Esophagus squamous epithelium (tissue), 5 donors: Measurements from ENCODE around the gene CPLANE2. TPM values are rescaled to one million over a fixed set of nuclear protein-coding genes. Genes with fewer than 3 reads are reported as not detected.

Experiments
- DNase-seq: peaks from one replicate; lab custom pipeline; 2025; lab: John Stamatoyannopoulos, UW
- H3K27ac ChIP-seq, 4 donors: fragments of 200-600 bp; sonication (generic); one replicate each; pipeline ENCODE4 v1.5.1; 2016 to 2019; ENCODE audit warnings: mild to moderate bottlenecking in 1 of 4
- H3K27me3 ChIP-seq, 4 donors: fragments of 200-600 bp; sonication (generic); 1 replicate in 3 of 4; 2 replicates in 1 of 4; pipeline versions ENCODE4 v1.5.1 to v1.6.0; 2017 to 2021; ENCODE audit warnings: antibody characterized with exemption in 1 of 4
- H3K36me3 ChIP-seq, 3 donors: fragments of 200-600 bp; sonication (generic); one replicate each; pipeline ENCODE4 v1.5.1; 2016 to 2019
- H3K4me1 ChIP-seq, 3 donors: fragments of 200-600 bp; sonication (generic); one replicate each; pipeline ENCODE4 v1.5.1; 2017 to 2019
- H3K4me3 ChIP-seq, 4 donors: fragments of 200-600 bp; sonication (generic); 1 replicate in 3 of 4; 2 replicates in 1 of 4; pipeline ENCODE4 v1.5.1; 2016 to 2019; ENCODE audit warnings: mild to moderate bottlenecking in 2 of 4, moderate library complexity in 1 of 4
- H3K9me3 ChIP-seq, 3 donors: fragments of 200-600 bp; sonication (generic); one replicate each; pipeline ENCODE4 v1.5.1; 2016 to 2019
- CTCF ChIP-seq, 6 experiments: fragments of 450-650 bp in 4 of 6; fragments of 200-600 bp in 2 of 6; sonication (generic) in 2 of 6; IDR thresholded peaks; one replicate each; pipeline ENCODE4 v1.5.1; 2016 to 2019; ENCODE audit warnings: antibody characterized with exemption in 6 of 6, mild to moderate bottlenecking in 4 of 6, moderate library complexity in 4 of 6
- POLR2A ChIP-seq, 4 donors: fragments of 450-650 bp; IDR thresholded peaks; one replicate each; pipeline ENCODE4 v1.6.1; 2017; ENCODE audit warnings: antibody characterized with exemption in 4 of 4, mild to moderate bottlenecking in 4 of 4, moderate library complexity in 3 of 4
- WGBS, 2 donors: methylation state at CpG; one replicate each; pipeline ENCODE4 v1.1.5; 2018; 5-methylcytosine and 5-hydroxymethylcytosine counted together
- intact Hi-C: fragments of 100-400 bp; cut with DNase I; formaldehyde crosslinking; loops from one replicate; pipeline ENCODE4 v1.15.0; 2022
- total RNA-seq, 4 donors: library from RNA; depleted of rRNA; stranded (reverse); fragments of >200 nt; gene quantifications; one replicate each; pipeline ENCODE4 v1.1.0, GENCODE V29; 2016
- donor health status: DM: yes; HTN: yes; CAD: no.

The CPLANE2 gene
- total RNA-seq, 4 donors from 2014 or later = 3.6 to 5.6 (median 3.9) TPM

- DNase-seq = no peak
- intact Hi-C loops = loop anchor here (10.0 kb wide), 1 partner anchor 100 kb away; the partner anchor contains the start of gene FBXO42
- H3K4me3 ChIP-seq = no peak overlapping the region
- no peaks in the 10 kb centered on the region for H3K9me3 ChIP-seq
- peaks cover 2 to 47% (median 21%) of the 10 kb centered on the region in 3 donors for H3K4me1 ChIP-seq
- TF ChIP-seq POLR2A (IDR thresholded peaks at IDR 0.05) (no peak), CTCF (IDR thresholded peaks at IDR 0.05) (no peak)
- H3K27me3 ChIP-seq = no peaks in the 10 kb centered on the region
- peaks cover 9 to 68% (median 18%) of the 10 kb centered on the region in 3 donors for H3K36me3 ChIP-seq
- WGBS, 2 donors = 61 to 69% methylated on average over 4 of the region's 4 CpGs
- peak overlapping the region in 3 of 4 donors; percentile 19 to 91 (median 86) for H3K27ac ChIP-seq
Observed at GRCh38 chr1:16254263-16254928, 17.4 kb upstream of the CPLANE2 start.

- Histone ChIP-seq H3K4me3 (no peak overlapping the region), H3K27ac (peak overlapping the region; percentile 22 to 91 (median 58)), H3K4me1 (peaks cover 11 to 57% (median 30%) of the 10 kb centered on the region in 3 donors), H3K36me3 (peaks cover 9 to 63% (median 18%) of the 10 kb centered on the region in 3 donors), H3K9me3 (no peaks in the 10 kb centered on the region), H3K27me3 (no peaks in the 10 kb centered on the region)
- TF ChIP-seq CTCF (IDR thresholded peaks at IDR 0.05) (no peak), POLR2A (IDR thresholded peaks at IDR 0.05) (no peak)
- intact Hi-C loops = loop anchor here (10.0 kb wide), 1 partner anchor 101 kb away; the partner anchor contains the start of gene FBXO42
- 72 to 78% methylated on average over 5 of the region's 5 CpGs for WGBS, 2 donors
- no peak for DNase-seq
Observed at GRCh38 chr1:16253332-16253922, 16.4 kb upstream of the CPLANE2 start.

GRCh38 chr1:16252912-16253311, 15.9 kb upstream of the CPLANE2 start:
- Histone ChIP-seq H3K9me3 (no peaks in the 10 kb centered on the region), H3K27me3 (no peaks in the 10 kb centered on the region), H3K27ac (peak overlapping the region in 3 of 4 donors; percentile 29 to 91 (median 86)), H3K4me3 (no peak overlapping the region), H3K36me3 (peaks cover 9 to 63% (median 18%) of the 10 kb centered on the region in 3 donors), H3K4me1 (peaks cover 17 to 62% (median 35%) of the 10 kb centered on the region in 3 donors)
- WGBS, 2 donors = 82 to 87% methylated on average over 2 of the region's 2 CpGs
- no peak for DNase-seq
- intact Hi-C loops = loop anchor here (10.0 kb wide), 1 partner anchor 102 kb away; the partner anchor contains the start of gene FBXO42
- TF ChIP-seq POLR2A (IDR thresholded peaks at IDR 0.05) (no peak), CTCF (IDR thresholded peaks at IDR 0.05) (no peak)

- intact Hi-C loops = loop anchor here (10.0 kb wide), 1 partner anchor 103 kb away; the partner anchor contains the start of gene FBXO42
- H3K27me3 ChIP-seq = no peaks in the 10 kb centered on the region
- no peak for TF ChIP-seq POLR2A (IDR thresholded peaks at IDR 0.05)
- no peak for TF ChIP-seq CTCF (IDR thresholded peaks at IDR 0.05)
- peaks cover 21 to 78% (median 51%) of the 10 kb centered on the region in 3 donors for H3K4me1 ChIP-seq
- WGBS, 2 donors = 94% methylated on average over 9 of the region's 10 CpGs; no CpG with 5 or more reads in 1 of the 2 donors
- DNase-seq = no peak
- no peaks in the 10 kb centered on the region for H3K9me3 ChIP-seq
- H3K27ac ChIP-seq = peak overlapping the region; percentile 69 to 95 (median 88)
- no peak overlapping the region for H3K4me3 ChIP-seq
- H3K36me3 ChIP-seq = peaks cover 15 to 71% (median 18%) of the 10 kb centered on the region in 3 donors
Observed at GRCh38 chr1:16251381-16251780, 14.4 kb upstream of the CPLANE2 start.
